ENCODE data around the gene PSMD13. TPM values are rescaled to one million over a fixed set of nuclear protein-coding genes. Genes with fewer than 3 reads are reported as not detected.

PSMD13 gene
- total and polyA plus RNA-seq, 2 of the 4 experiments (the other 2 are of a cell fraction), result 177 to 217 TPM

DNA sequence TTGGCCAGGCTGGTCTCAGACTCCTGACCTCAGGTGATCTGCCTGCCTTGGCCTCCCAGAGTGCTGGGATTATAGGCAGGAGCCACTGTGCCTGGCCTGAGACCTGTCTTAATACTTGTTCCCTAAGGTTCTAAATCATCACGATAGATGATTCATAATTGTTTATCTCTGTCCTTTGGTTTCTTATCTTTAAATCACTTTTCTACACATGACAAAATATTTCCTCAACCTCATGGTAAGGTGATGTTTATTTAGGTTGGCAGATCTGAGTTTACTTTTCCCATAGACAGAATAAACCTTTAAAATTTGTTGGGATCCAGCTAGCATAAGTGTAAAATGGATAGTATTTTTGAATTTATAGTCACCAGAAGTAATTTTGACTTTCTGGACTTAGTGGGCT is 3.5 kb downstream of the PSMD13 start:
- Histone ChIP-seq H3K4me3 (ENCODE audit: insufficient read depth, low read depth, low read length) (no peak overlapping the region), H2BK20ac (ENCODE audit: low read depth, low read length) (no peak overlapping the region), H3K4ac (ENCODE audit: low read depth, low read length) (no peak overlapping the region), H3K9me1 (ENCODE audit: insufficient read depth, low read length) (0 out of 2 replicates have a peak, but pooled peaks cover 5% of the 10 kb centered on the region), H3K23ac (ENCODE audit: low read depth, low read length) (no peak overlapping the region), H2BK15ac (ENCODE audit: low read depth, low read length) (no peak overlapping the region), H3K27ac (ENCODE audit: insufficient read depth, low read length) (no peak overlapping the region), H3K27me3 (ENCODE audit: control insufficient read depth, insufficient read depth, low read length) (no peaks in the 10 kb centered on the region), H4K20me1 (ENCODE audit: insufficient read depth, low read length) (peaks cover 13% of the 10 kb centered on the region), H3K9ac (ENCODE audit: low read depth, low read length) (no peak overlapping the region), H3K36me3 (ENCODE audit: control insufficient read depth, insufficient read depth, low read length) (peaks cover 22% of the 10 kb centered on the region), H2BK5ac (ENCODE audit: low read depth, low read length, poor library complexity, severe bottlenecking) (no peak overlapping the region), H3K18ac (ENCODE audit: low read depth, low read length) (no peak overlapping the region), H2AK5ac (ENCODE audit: low read depth, low read length) (no peak overlapping the region), H4K91ac (ENCODE audit: insufficient read depth, low read depth, low read length) (no peak overlapping the region), H2AFZ (replicated peaks; ENCODE audit: low read length, poor library complexity) (no peak overlapping the region), H4K8ac (ENCODE audit: low read depth in 2 of 2, low read length in 2 of 2) (no peak overlapping the region), H2BK120ac (ENCODE audit: low read depth, low read length) (no peak overlapping the region), H2AK9ac (replicated peaks; ENCODE audit: low read depth, low read length, poor library complexity) (no peak overlapping the region), H3K4me1 (ENCODE audit: control insufficient read depth, insufficient read depth, low read length) (no peaks in the 10 kb centered on the region; the same call in none of the 2 replicates), H3K9me3 (ENCODE audit: control insufficient read depth, insufficient read depth, low read length) (no peaks in the 10 kb centered on the region), H3K79me1 (ENCODE audit: low read depth in 1 of 2, low read length in 2 of 2) (peaks cover 26 to 42% of the 10 kb centered on the region in 2 experiments), H3K4me2 (ENCODE audit: low read depth, low read length) (no peak overlapping the region), H4K5ac (ENCODE audit: low read depth, low read length) (no peak overlapping the region), H3K14ac (replicated peaks; ENCODE audit: low read depth, low read length) (no peak overlapping the region), H3K56ac (ENCODE audit: extremely low read depth, insufficient read depth, low read length) (no peak overlapping the region)
- POLR2A ChIA-PET (ENCODE audit: unreplicated experiment), result no interaction called here
- ATAC-seq (ENCODE audit: low read depth), result no peak
- dilution Hi-C loops (cut with HindIII; ENCODE audit: low sequenced_read_pairs, unreplicated experiment) (no loop called here), intact Hi-C loops (cut with micrococcal nuclease) (no loop called here), in situ Hi-C loops (cut with MboI; ENCODE audit: low sequenced_read_pairs) (loop anchor here (5.0 kb wide), 1 partner anchor 37 kb away; the partner anchor contains the start of gene NLRP6)
- TF ChIP-seq CEBPB (IDR thresholded peaks at IDR 0.05; ENCODE audit: low read depth, low read length) (no peak), RAD21 (IDR thresholded peaks at IDR 0.05; ENCODE audit: low read length) (no peak), BHLHE40 (IDR thresholded peaks at IDR 0.05; ENCODE audit: low read depth, low read length) (no peak), SMC3 (IDR thresholded peaks at IDR 0.05; ENCODE audit: low read depth, low read length) (no peak), MXI1 (IDR thresholded peaks at IDR 0.05; ENCODE audit: borderline replicate concordance, low read depth, low read length) (no peak), CHD1 (IDR thresholded peaks at IDR 0.05; ENCODE audit: low read depth, low read length) (no peak), FOS (IDR thresholded peaks at IDR 0.05; ENCODE audit: low read depth, low read length) (no peak), NFE2L2 (IDR thresholded peaks at IDR 0.05; ENCODE audit: low read depth, low read length) (no peak), MAZ (IDR thresholded peaks at IDR 0.05; ENCODE audit: borderline replicate concordance, low read depth, low read length) (no peak), POLR2A (IDR thresholded peaks at IDR 0.05; ENCODE audit: low read depth, low read length) (no peak), RCOR1 (IDR thresholded peaks at IDR 0.05; ENCODE audit: insufficient replicate concordance, low read length) (no peak), MAFK (IDR thresholded peaks at IDR 0.05; ENCODE audit: low read depth, low read length) (no peak), RFX5 (IDR thresholded peaks at IDR 0.05; ENCODE audit: low read depth, low read length) (no peak)
- TF ChIP-seq, protein P1, sequence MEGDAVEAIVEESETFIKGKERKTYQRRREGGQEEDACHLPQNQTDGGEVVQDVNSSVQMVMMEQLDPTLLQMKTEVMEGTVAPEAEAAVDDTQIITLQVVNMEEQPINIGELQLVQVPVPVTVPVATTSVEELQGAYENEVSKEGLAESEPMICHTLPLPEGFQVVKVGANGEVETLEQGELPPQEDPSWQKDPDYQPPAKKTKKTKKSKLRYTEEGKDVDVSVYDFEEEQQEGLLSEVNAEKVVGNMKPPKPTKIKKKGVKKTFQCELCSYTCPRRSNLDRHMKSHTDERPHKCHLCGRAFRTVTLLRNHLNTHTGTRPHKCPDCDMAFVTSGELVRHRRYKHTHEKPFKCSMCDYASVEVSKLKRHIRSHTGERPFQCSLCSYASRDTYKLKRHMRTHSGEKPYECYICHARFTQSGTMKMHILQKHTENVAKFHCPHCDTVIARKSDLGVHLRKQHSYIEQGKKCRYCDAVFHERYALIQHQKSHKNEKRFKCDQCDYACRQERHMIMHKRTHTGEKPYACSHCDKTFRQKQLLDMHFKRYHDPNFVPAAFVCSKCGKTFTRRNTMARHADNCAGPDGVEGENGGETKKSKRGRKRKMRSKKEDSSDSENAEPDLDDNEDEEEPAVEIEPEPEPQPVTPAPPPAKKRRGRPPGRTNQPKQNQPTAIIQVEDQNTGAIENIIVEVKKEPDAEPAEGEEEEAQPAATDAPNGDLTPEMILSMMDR (conservative IDR thresholded peaks at IDR 0.05; ENCODE audit: low read depth, low read length), result no peak
- TF ChIP-seq, protein P2, sequence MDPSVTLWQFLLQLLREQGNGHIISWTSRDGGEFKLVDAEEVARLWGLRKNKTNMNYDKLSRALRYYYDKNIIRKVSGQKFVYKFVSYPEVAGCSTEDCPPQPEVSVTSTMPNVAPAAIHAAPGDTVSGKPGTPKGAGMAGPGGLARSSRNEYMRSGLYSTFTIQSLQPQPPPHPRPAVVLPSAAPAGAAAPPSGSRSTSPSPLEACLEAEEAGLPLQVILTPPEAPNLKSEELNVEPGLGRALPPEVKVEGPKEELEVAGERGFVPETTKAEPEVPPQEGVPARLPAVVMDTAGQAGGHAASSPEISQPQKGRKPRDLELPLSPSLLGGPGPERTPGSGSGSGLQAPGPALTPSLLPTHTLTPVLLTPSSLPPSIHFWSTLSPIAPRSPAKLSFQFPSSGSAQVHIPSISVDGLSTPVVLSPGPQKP (IDR thresholded peaks at IDR 0.05; ENCODE audit: borderline replicate concordance, low read depth, low read length), result no peak
- TF ChIP-seq, protein P3, sequence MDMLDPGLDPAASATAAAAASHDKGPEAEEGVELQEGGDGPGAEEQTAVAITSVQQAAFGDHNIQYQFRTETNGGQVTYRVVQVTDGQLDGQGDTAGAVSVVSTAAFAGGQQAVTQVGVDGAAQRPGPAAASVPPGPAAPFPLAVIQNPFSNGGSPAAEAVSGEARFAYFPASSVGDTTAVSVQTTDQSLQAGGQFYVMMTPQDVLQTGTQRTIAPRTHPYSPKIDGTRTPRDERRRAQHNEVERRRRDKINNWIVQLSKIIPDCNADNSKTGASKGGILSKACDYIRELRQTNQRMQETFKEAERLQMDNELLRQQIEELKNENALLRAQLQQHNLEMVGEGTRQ (IDR thresholded peaks at IDR 0.05; ENCODE audit: low read depth, low read length), result no peak
- no peak for DNase-seq
- CTCF ChIA-PET, result interaction anchor here (2.3 kb wide), 1 partner anchor 11 kb away, joined by 10 read pairs; no protein-coding TSS in a partner anchor
- no CpG with 5 or more reads among the region's 1 CpG for WGBS, 2 experiments (ENCODE audit: extremely low coverage in 2 of 2, insufficient read length in 1 of 2)
- no TSS peak for BruUV-seq (replicated peaks)
